HepG2 (cell line): ENCODE results near the gene CSTF3. TPM values are rescaled to one million over a fixed set of nuclear protein-coding genes. Genes with fewer than 3 reads are reported as not detected.

Experiments used
- ATAC-seq: fragments of 200-7000 bp; cut with Tn5 transposase; 3 replicates; pipeline ENCODE4 v1.9.1; 2020; ENCODE audit warnings: mild to moderate bottlenecking, moderate library complexity
- BruUV-seq: library from RNA; stranded (reverse); fragments of 400-500 nt; replicated peaks from 2 replicates; lab custom pipeline; 2021; lab: Mats Ljungman, UMichigan
- CTCF ChIA-PET: fragments of 300-600 bp; formaldehyde crosslinking; extraction: SDS; loops from one replicate; lab custom pipeline; 2021; ENCODE audit warnings: low total read pairs, inconsistent platforms, low intra/inter-chr PET ratio; lab: Yijun Ruan, JAX
- POLR2A ChIA-PET: fragments of 350-600 bp; sonication (Branson Sonifier 250); formaldehyde crosslinking; loops from one replicate; lab custom pipeline; 2020; ENCODE audit warnings: antibody characterized with exemption, inconsistent platforms; lab: Yijun Ruan, JAX
- DNase-seq: peaks from one replicate; pipeline ENCODE4 v3.0.0-alpha.2; 2015; ENCODE audit warnings: low spot score
- FAIRE-seq: peaks from 3 replicates; lab custom pipeline; 2011; peaks lifted over from hg19 to GRCh38; lab: Jason Lieb, UNC
- H2AFZ ChIP-seq: one replicate; pipeline ENCODE4 v1.6.1; 2011; ENCODE audit warnings: low read length, inconsistent platforms
- H3K27ac ChIP-seq: fragments of 300-600 bp; 3 replicates; pipeline ENCODE4 v1.8.0; 2011; ENCODE audit warnings: mixed run types, mild to moderate bottlenecking, mixed read lengths, low read length, inconsistent platforms; ENCODE audit not compliant: insufficient read depth; ENCODE audit errors: extremely low read length
- H3K27me3 ChIP-seq, 2 experiments: fragments of 200-600 bp in 1 of 2; 2 replicates in 1 of 2; 3 replicates in 1 of 2; pipeline versions ENCODE4 v1.6.0 to v1.8.0; 2011; ENCODE audit warnings: low read length in 2 of 2, mild to moderate bottlenecking in 2 of 2, moderate library complexity in 2 of 2, inconsistent platforms in 1 of 2; ENCODE audit not compliant: insufficient read depth in 2 of 2, control insufficient read depth in 1 of 2
- H3K36me3 ChIP-seq, 2 experiments: fragments of 200-600 bp in 1 of 2; replicated peaks in 1 of 2; 2 replicates in 1 of 2; 3 replicates in 1 of 2; pipeline versions ENCODE4 v1.5.1 to v1.8.0; 2011; ENCODE audit warnings: low read length in 2 of 2, inconsistent platforms in 1 of 2; ENCODE audit not compliant: insufficient read depth in 2 of 2, control insufficient read depth in 1 of 2
- H3K4me1 ChIP-seq: 2 replicates; pipeline ENCODE4 v1.5.1; 2012; ENCODE audit warnings: low read length, inconsistent platforms; ENCODE audit not compliant: insufficient read depth
- H3K4me2 ChIP-seq: 2 replicates; pipeline ENCODE4 v1.6.0; 2011; ENCODE audit warnings: low read depth, low read length, inconsistent platforms
- H3K4me3 ChIP-seq, 3 experiments: fragments of 200-600 bp in 1 of 3; sonication (generic), shearing (Covaris generic) in 1 of 3; replicated peaks in 1 of 3; 2 replicates each; pipeline ENCODE4 v1.5.1; 2011 to 2016; ENCODE audit warnings: low read length in 3 of 3, inconsistent platforms in 2 of 3, low read depth in 2 of 3, mild to moderate bottlenecking in 2 of 3, control low read depth in 1 of 3, mixed read lengths in 1 of 3; ENCODE audit not compliant: insufficient read depth in 1 of 3
- H3K79me2 ChIP-seq: one replicate; pipeline ENCODE4 v1.6.1; 2011; ENCODE audit warnings: low read length, inconsistent platforms; ENCODE audit not compliant: insufficient read depth
- H3K9ac ChIP-seq: 2 replicates; pipeline ENCODE4 v1.6.0; 2011; ENCODE audit warnings: mild to moderate bottlenecking, low read depth, low read length, inconsistent platforms; ENCODE audit not compliant: insufficient read depth
- H3K9me3 ChIP-seq: 2 replicates; pipeline ENCODE4 v1.5.1; 2012; ENCODE audit warnings: mild to moderate bottlenecking, low read length
- H4K20me1 ChIP-seq: 2 replicates; pipeline ENCODE4 v1.6.0; 2011; ENCODE audit warnings: inconsistent platforms, mild to moderate bottlenecking, low read length, moderate library complexity; ENCODE audit not compliant: insufficient read depth
- CBX1 ChIP-seq: IDR thresholded peaks from one replicate; pipeline ENCODE4 v1.6.1; 2016; ENCODE audit warnings: antibody characterized with exemption, low read depth
- FOXM1 ChIP-seq: sonication (generic); formaldehyde crosslinking; IDR thresholded peaks from 2 replicates; pipeline ENCODE4 v1.5.0; 2020; ENCODE audit warnings: missing genetic modification reagents
- HES4 ChIP-seq: sonication (generic); formaldehyde crosslinking; IDR thresholded peaks from 2 replicates; pipeline ENCODE4 v1.9.0; 2021; ENCODE audit warnings: mild to moderate bottlenecking, missing genetic modification reagents, borderline replicate concordance
- MTA1 ChIP-seq: sonication (generic); formaldehyde crosslinking; IDR thresholded peaks from 2 replicates; pipeline ENCODE4 v1.4.0; 2020; ENCODE audit warnings: missing genetic modification reagents, mild to moderate bottlenecking, borderline replicate concordance
- NFKB2 ChIP-seq: sonication (generic); formaldehyde crosslinking; IDR thresholded peaks from 2 replicates; pipeline ENCODE4 v1.4.0; 2020; ENCODE audit warnings: missing genetic modification reagents, borderline replicate concordance
- RXRB ChIP-seq: IDR thresholded peaks from 2 replicates; pipeline ENCODE4 v1.6.1; 2016; ENCODE audit warnings: borderline replicate concordance, missing genetic modification reagents, missing compliant biosample characterization
- ZNF276 ChIP-seq: sonication (generic); formaldehyde crosslinking; IDR thresholded peaks from 2 replicates; pipeline ENCODE4 v1.4.0; 2020; ENCODE audit warnings: mild to moderate bottlenecking, low read depth, missing genetic modification reagents
- ZNF644 ChIP-seq: IDR thresholded peaks from 2 replicates; pipeline ENCODE4 v1.6.1; 2016; ENCODE audit warnings: low read depth
- WGBS: methylation state at CpG from one replicate; pipeline ENCODE4 v1.1.6; 2017; ENCODE audit warnings: low lambda C conversion rate; 5-methylcytosine and 5-hydroxymethylcytosine counted together
- in situ Hi-C: cut with HindIII; loops from 2 replicates; pipeline ENCODE4 v1.10.0; 2017; ENCODE audit warnings: low pct_unique_long_range_greater_than_20kb; ENCODE audit not compliant: extremely low pct_ligation_motif_present
- intact Hi-C: fragments of 100-400 bp; cut with micrococcal nuclease; formaldehyde crosslinking; loops from one replicate; pipeline ENCODE4 v1.10.0; 2022; ENCODE audit not compliant: unreplicated experiment
- polyA plus RNA-seq, 8 experiments: library from polyadenylated mRNA; depleted of rRNA in 3 of 8; stranded (reverse) in 7 of 8; unstranded in 1 of 8; fragments of >200 nt; fragmentation: Illumina TruSeq in 4 of 8; extraction: Trizol in 4 of 8; gene quantifications; 2 replicates each; pipeline versions ENCODE4 v1.2.1 to v1.2.3, GENCODE V29; 2011 to 2016; ENCODE audit warnings: low read depth in 4 of 8, missing spikeins in 1 of 8, mixed read lengths in 1 of 8; ENCODE audit not compliant: insufficient read depth in 1 of 8
- total RNA-seq, 5 experiments: library from RNA; depleted of rRNA; stranded (reverse); fragments of >200 nt; fragmentation: Illumina TruSeq; extraction: Trizol; gene quantifications; 2 replicates each; pipeline ENCODE4 v1.2.3, GENCODE V29; 2016; ENCODE audit warnings: low read depth in 1 of 5

Gene CSTF3
- total and polyA plus RNA-seq, 2 of the 13 experiments (the other 11 are each of a cell fraction or from before 2014, with no cell fraction given): 21.5 to 43.6 TPM

- Histone ChIP-seq H2AFZ (no peak overlapping the region), H3K4me2 (no peak overlapping the region), H3K4me3 (no peak overlapping the region), H3K9me3 (no peaks in the 10 kb centered on the region), H3K4me1 (peaks cover 48% of the 10 kb centered on the region), H3K27ac (no peak overlapping the region), H4K20me1 (no peaks in the 10 kb centered on the region), H3K36me3 (no peaks in the 10 kb centered on the region; a peak in 1 of 5 replicates), H3K27me3 (no peaks in the 10 kb centered on the region), H3K9ac (no peak overlapping the region), H3K79me2 (no peaks in the 10 kb centered on the region)
- WGBS: 91% methylated on average over 2 of the region's 2 CpGs
- in situ Hi-C loops (no loop called here), intact Hi-C loops (no loop called here)
- ATAC-seq: no peak
- no TSS peak for BruUV-seq
- ChIA-PET POLR2A (no interaction called here), CTCF (no interaction called here)
- FAIRE-seq: no peak
- no peak for DNase-seq
- TF ChIP-seq ZNF644 (CRISPR knock-in tag): no peak
- no peak for TF ChIP-seq FOXM1
- no peak for TF ChIP-seq MTA1
- TF ChIP-seq CBX1: no peak
- no peak for TF ChIP-seq ZNF276 (CRISPR knock-in tag)
- no peak for TF ChIP-seq NFKB2 (CRISPR knock-in tag)
- TF ChIP-seq RXRB (CRISPR knock-in tag): no peak
- no peak for TF ChIP-seq HES4 (CRISPR knock-in tag)
These were observed 118.0 kb downstream of the CSTF3 start for GRCh38 chr11:33043221-33043830.
